Measurements from ENCODE around the gene TAPBP.
"Not testable (repeated sequence)": the region's sequence is repeated elsewhere in the genome, so short reads cannot be mapped to it uniquely, and the experiment has no call there.

TAPBP gene

GRCh38 chr6:33272275-33273128 lies 41.4 kb downstream of the TAPBP start:
- Histone ChIP-seq H3K36me3 (replicated peaks) (peaks cover 49% of the 10 kb centered on the region), H3K27ac (peak overlapping the region; percentile 93), H3K4me3 (ENCODE audit: low read depth, low read length) (peak overlapping the region; percentile 99), H3K27me3 (replicated peaks) (no peaks in the 10 kb centered on the region)
- in situ Hi-C loops (cut with HindIII; ENCODE audit: low pct_ligation_motif_present, low sequenced_read_pairs), result no loop called here
- no peak for TF ChIP-seq CTCF (IDR thresholded peaks at IDR 0.05; ENCODE audit: low read depth, low read length, missing control alignments)
- no peak for DNase-seq

GRCh38 chr6:33271468-33272274 lies 42.2 kb downstream of the TAPBP start, which contains the start of the genes RPS18 and VPS52:
Gene RPS18 (plus strand): TSS chr6:33272075. CDS start chr6:33272120, 45 bp downstream.
Gene VPS52 (minus strand): TSS chr6:33271876. CDS start chr6:33271675, 201 bp downstream.
- in situ Hi-C loops (cut with HindIII; ENCODE audit: low pct_ligation_motif_present, low sequenced_read_pairs), result no loop called here
- Histone ChIP-seq H3K27me3 (replicated peaks) (no peaks in the 10 kb centered on the region), H3K4me3 (ENCODE audit: low read depth, low read length) (peak within 1 kb of the TSS; percentile 99), H3K36me3 (replicated peaks) (peaks cover 58% of the 10 kb centered on the region), H3K27ac (peak within 1 kb of the TSS; percentile 93)
- no peak for TF ChIP-seq CTCF (IDR thresholded peaks at IDR 0.05; ENCODE audit: low read depth, low read length, missing control alignments)
- DNase-seq, result peak; percentile 98

DNA sequence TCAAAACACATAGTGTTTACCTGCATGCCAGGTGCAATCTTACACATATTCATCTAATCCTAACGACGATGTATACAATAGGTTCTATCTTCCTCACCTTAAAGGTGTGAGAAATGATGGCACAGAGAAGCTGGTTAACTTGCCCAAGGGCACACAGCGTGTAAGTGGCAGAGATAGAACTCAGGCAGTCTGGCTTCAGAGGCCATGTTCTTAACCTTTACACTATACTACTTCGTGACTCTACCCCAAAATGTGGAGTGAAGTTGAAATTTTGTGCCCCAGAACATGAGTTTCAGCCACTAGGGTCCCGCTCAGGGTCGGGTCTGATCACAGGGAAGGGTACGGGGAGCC lies 42.8 kb downstream of the TAPBP start:
- in situ Hi-C loops (cut with HindIII; ENCODE audit: low pct_ligation_motif_present, low sequenced_read_pairs), result no loop called here
- TF ChIP-seq CTCF (IDR thresholded peaks at IDR 0.05; ENCODE audit: low read depth, low read length, missing control alignments), result peak; percentile 21
- Histone ChIP-seq H3K4me3 (ENCODE audit: low read depth, low read length) (peak overlapping the region; percentile 99), H3K27ac (peak overlapping the region; percentile 93), H3K27me3 (replicated peaks) (no peaks in the 10 kb centered on the region), H3K36me3 (replicated peaks) (peaks cover 56% of the 10 kb centered on the region)
- DNase-seq, result no peak

GRCh38 chr6:33264015-33264414 lies 49.9 kb downstream of the TAPBP start:
- TF ChIP-seq CTCF (IDR thresholded peaks at IDR 0.05; ENCODE audit: low read depth, low read length, missing control alignments), result no peak
- Histone ChIP-seq H3K27ac (no peak overlapping the region), H3K27me3 (replicated peaks) (no peaks in the 10 kb centered on the region), H3K4me3 (ENCODE audit: low read depth, low read length) (no peak overlapping the region), H3K36me3 (replicated peaks) (peaks cover 46% of the 10 kb centered on the region)
- no peak for DNase-seq
- in situ Hi-C loops (cut with HindIII; ENCODE audit: low pct_ligation_motif_present, low sequenced_read_pairs), result no loop called here

- in situ Hi-C loops (cut with HindIII; ENCODE audit: low pct_ligation_motif_present, low sequenced_read_pairs); H3K27ac ChIP-seq; H3K27me3 ChIP-seq (replicated peaks); DNase-seq; H3K4me3 ChIP-seq (ENCODE audit: low read depth, low read length): not testable (repeated sequence)
- H3K36me3 ChIP-seq (replicated peaks), result peaks cover 39% of the 10 kb centered on the region
Observed at GRCh38 chr6:33262490-33262889, 51.4 kb downstream of the TAPBP start.

DNA sequence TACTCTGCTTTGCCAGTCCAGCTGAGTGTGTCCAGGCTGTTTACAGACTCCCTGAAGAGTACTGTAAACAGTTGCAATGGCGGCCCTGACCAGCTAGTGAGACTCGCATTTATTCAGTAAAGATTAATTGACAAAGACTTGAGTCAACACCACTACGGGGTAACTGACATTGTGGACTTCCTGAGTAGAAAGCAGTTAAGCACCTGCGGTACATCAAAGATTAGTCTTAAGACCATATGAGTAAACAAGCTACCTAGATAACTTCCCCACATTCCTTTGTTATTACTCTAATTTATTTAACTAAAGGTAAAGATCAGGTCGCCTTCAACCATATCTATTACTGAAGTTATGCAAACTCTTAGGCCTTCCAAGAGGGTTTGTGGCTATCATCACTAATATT lies 54.8 kb downstream of the TAPBP start:
- DNase-seq, result no peak
- peaks cover 13% of the 10 kb centered on the region for H3K36me3 ChIP-seq (replicated peaks)
- H3K27me3 ChIP-seq (replicated peaks), result no peaks in the 10 kb centered on the region
- TF ChIP-seq CTCF (IDR thresholded peaks at IDR 0.05; ENCODE audit: low read depth, low read length, missing control alignments), result no peak
- in situ Hi-C loops (cut with HindIII; ENCODE audit: low pct_ligation_motif_present, low sequenced_read_pairs), result no loop called here
- no peak overlapping the region for H3K4me3 ChIP-seq (ENCODE audit: low read depth, low read length)
- H3K27ac ChIP-seq, result no peak overlapping the region
